Tongue (tissue), 3 donors: ENCODE measurements around the gene IER3. TPM values are rescaled to one million over a fixed set of nuclear protein-coding genes. Genes with fewer than 3 reads are reported as not detected.

Experiments used
- DNase-seq: peaks from one replicate; pipeline ENCODE4 v3.0.0-alpha.2; 2015
- small RNA-seq: library from RNA; depleted of rRNA; stranded (forward); fragments of <200 nt; gene quantifications from one replicate; pipeline ENCODE3, GENCODE V24; 2014; ENCODE audit warnings: low replicate concordance
- total RNA-seq: library from RNA; depleted of rRNA; stranded (reverse); fragments of >200 nt; gene quantifications from one replicate; pipeline ENCODE4 v1.2.3, GENCODE V29; 2014

The IER3 gene
- total RNA-seq, 1 donor from 2014 or later: 7.1 TPM

GRCh38 chr6:30703821-30704220 is 40.5 kb downstream of the IER3 start:
- no peak for DNase-seq

- DNase-seq: no peak
Measured at GRCh38 chr6:30703011-30703410, 41.3 kb downstream of the IER3 start.

DNA sequence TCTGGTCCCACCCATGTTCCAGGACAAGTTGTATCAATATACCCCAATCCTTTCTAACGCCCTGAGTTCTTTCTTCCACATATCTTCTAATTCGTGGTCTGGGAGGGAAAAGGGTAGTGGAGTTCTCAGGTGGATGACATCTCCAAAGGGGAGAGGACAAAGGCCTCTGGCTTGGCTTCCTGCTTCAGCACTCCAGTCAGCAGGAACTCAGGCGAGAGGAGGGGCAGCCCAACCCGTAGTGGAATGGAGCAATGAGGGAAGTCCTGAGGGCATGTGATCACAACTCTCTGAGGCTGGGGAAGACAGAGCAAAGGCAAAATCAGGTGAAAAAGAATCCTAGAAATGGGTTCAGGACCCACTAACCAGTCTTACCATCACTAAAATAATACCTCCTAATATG is 44.0 kb downstream of the IER3 start:
- DNase-seq: no peak

DNA sequence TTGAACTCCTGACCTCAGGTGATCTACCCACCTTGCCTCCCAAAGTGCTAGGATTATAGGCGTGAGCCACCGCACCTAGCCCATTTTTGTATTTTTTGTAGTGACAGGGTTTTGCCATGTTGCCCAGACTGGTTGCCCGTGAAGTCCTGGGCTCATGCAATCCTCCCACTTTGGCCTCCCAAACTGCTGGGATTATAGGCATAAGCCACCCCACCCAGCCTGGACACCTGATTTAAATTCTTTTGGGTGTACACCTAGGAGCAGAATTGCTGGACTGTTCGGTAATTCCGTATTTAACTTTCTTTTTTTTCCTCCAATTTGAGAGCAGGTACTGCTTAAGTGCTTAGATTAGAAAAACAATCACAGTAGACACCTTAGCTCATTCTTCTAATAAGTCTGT is 47.9 kb downstream of the IER3 start:
- DNase-seq: no peak

Small RNA genes within 50 kb of the gene (small RNA-seq; reads per million reads assigned to genes)
- gene RF00019 (not detected), gene RN7SL353P (not detected)

Other genes with a start within 250 kb of the IER3 start
- 40.2 TPM for gene GNL1, start 188.1 kb downstream of the IER3 start, total RNA-seq
- gene PRR3, start 187.3 kb downstream of the IER3 start, total RNA-seq: 5.8 TPM
- gene ABCF1, start 173.1 kb downstream of the IER3 start, total RNA-seq: 36.4 TPM
- 18.8 TPM for gene PPP1R10, start 127.3 kb downstream of the IER3 start, total RNA-seq
- gene MRPS18B, start 126.7 kb downstream of the IER3 start, total RNA-seq: 60.1 TPM
- 6.4 TPM for gene ATAT1, start 117.7 kb downstream of the IER3 start, total RNA-seq
- gene C6orf136, start 97.4 kb downstream of the IER3 start, total RNA-seq: 15.5 TPM
- 24.5 TPM for gene DHX16, start 71.5 kb downstream of the IER3 start, total RNA-seq
- gene PPP1R18, start 57.9 kb downstream of the IER3 start, total RNA-seq: 19.7 TPM
- 5.2 TPM for gene NRM, start 53.6 kb downstream of the IER3 start, total RNA-seq
- gene MDC1, start 27.3 kb downstream of the IER3 start, total RNA-seq: 14.5 TPM
- gene TUBB, start 24.2 kb downstream of the IER3 start, total RNA-seq: 286 TPM
- 79.3 TPM for gene FLOT1, start 1.9 kb downstream of the IER3 start, total RNA-seq
- gene DDR1, start 140.0 kb upstream of the IER3 start, total RNA-seq: 73.2 TPM
- 19.9 TPM for gene GTF2H4, start 163.7 kb upstream of the IER3 start, total RNA-seq
- gene VARS2, start 169.7 kb upstream of the IER3 start, total RNA-seq: 19.6 TPM
- not detected for gene SFTA2, start 187.6 kb upstream of the IER3 start, total RNA-seq
- gene MUCL3, start 196.4 kb upstream of the IER3 start, total RNA-seq: not detected
- gene MUC21, start 239.2 kb upstream of the IER3 start, total RNA-seq: 6.9 TPM